ENCODE results near the gene TXNDC11. TPM values are rescaled to one million over a fixed set of nuclear protein-coding genes. Genes with fewer than 3 reads are reported as not detected.
"Not testable (repeated sequence)": the region's sequence is repeated elsewhere in the genome, so short reads cannot be mapped to it uniquely, and the experiment has no call there.

The TXNDC11 gene
- polyA plus RNA-seq (2011; rRNA removed) (35.8 and 37.7 TPM in 2 replicates), polyA minus RNA-seq (2011; rRNA and poly(A)+ RNA removed) (23.1 and 28.4 TPM in 2 replicates)

- ChIA-PET POLR2A (interaction anchor here (0.6 to 3.4 kb wide), 18 partner anchors 15 to 799 kb away, joined by 3 to 29 read pairs (median 4); partner anchors contain the start of genes CLEC16A, RSL1D1, SOCS1 and ZC3H7A), CTCF (interaction anchor here (0.6 to 2.2 kb wide), 6 partner anchors 9 to 100 kb away, joined by 3 to 7 read pairs (median 4); partner anchors contain the start of gene ZC3H7A)
- Histone ChIP-seq H3K27ac (ENCODE audit: low read depth, low read length) (peak within 1 kb of the TSS; percentile 78), H3K27me3 (ENCODE audit: control insufficient read depth, insufficient read depth, low read length) (no peaks in the 10 kb centered on the region), H3K9me3 (ENCODE audit: control insufficient read depth, insufficient read depth, low read length) (no peaks in the 10 kb centered on the region), H3K4me3 (ENCODE audit: low read depth, low read length) (peak within 1 kb of the TSS; percentile 86)
- TF ChIP-seq CTCF (IDR thresholded peaks at IDR 0.05; ENCODE audit: low read depth, low read length) = no peak
- DNase-seq (ENCODE audit: low read depth, low spot score) = peak; percentile 93
These were observed at the start of gene TXNDC11 for GRCh38 chr16:11742536-11743307. TSS of gene TXNDC11 (minus strand) at chr16:11742857. CDS start at chr16:11742730, 127 bp downstream.

- no peak for DNase-seq (ENCODE audit: low read depth, low spot score)
- H3K27me3 ChIP-seq (ENCODE audit: control insufficient read depth, insufficient read depth, low read length) = no peaks in the 10 kb centered on the region
- CTCF ChIA-PET = interaction anchor here (0.5 kb wide), 1 partner anchor 261 kb away, joined by 3 read pairs; no protein-coding TSS in a partner anchor
- H3K27ac ChIP-seq (ENCODE audit: low read depth, low read length) = no peak overlapping the region
- no peak overlapping the region for H3K4me3 ChIP-seq (ENCODE audit: low read depth, low read length)
- TF ChIP-seq CTCF (IDR thresholded peaks at IDR 0.05; ENCODE audit: low read depth, low read length) = no peak
- POLR2A ChIA-PET = interaction anchor here (1.1 kb wide), 1 partner anchor 395 kb away, joined by 3 read pairs; no protein-coding TSS in a partner anchor
- H3K9me3 ChIP-seq (ENCODE audit: control insufficient read depth, insufficient read depth, low read length) = no peaks in the 10 kb centered on the region
These were observed 48.6 kb upstream of the TXNDC11 start for GRCh38 chr16:11791144-11791828.

- ChIA-PET POLR2A (no interaction called here), CTCF (no interaction called here)
- no peak for DNase-seq (ENCODE audit: low read depth, low spot score)
- TF ChIP-seq CTCF (IDR thresholded peaks at IDR 0.05; ENCODE audit: low read depth, low read length) = no peak
- H3K9me3 ChIP-seq (ENCODE audit: control insufficient read depth, insufficient read depth, low read length) = no peaks in the 10 kb centered on the region
- no peak overlapping the region for H3K4me3 ChIP-seq (ENCODE audit: low read depth, low read length)
- H3K27ac ChIP-seq (ENCODE audit: low read depth, low read length) = no peak overlapping the region
- no peaks in the 10 kb centered on the region for H3K27me3 ChIP-seq (ENCODE audit: control insufficient read depth, insufficient read depth, low read length)
These were observed 46.3 kb upstream of the TXNDC11 start for GRCh38 chr16:11788914-11789313.

GRCh38 chr16:11784980-11785599, 42.4 kb upstream of the TXNDC11 start:
- DNase-seq (ENCODE audit: low read depth, low spot score); H3K4me3 ChIP-seq (ENCODE audit: low read depth, low read length); H3K9me3 ChIP-seq (ENCODE audit: control insufficient read depth, insufficient read depth, low read length); H3K27me3 ChIP-seq (ENCODE audit: control insufficient read depth, insufficient read depth, low read length); H3K27ac ChIP-seq (ENCODE audit: low read depth, low read length); POLR2A ChIA-PET: not testable (repeated sequence)
- CTCF ChIA-PET = interaction anchor here (0.7 to 3.4 kb wide), 2 partner anchors 12 to 283 kb away, joined by 3 to 18 read pairs; partner anchors contain the start of gene ZC3H7A

- H3K9me3 ChIP-seq (ENCODE audit: control insufficient read depth, insufficient read depth, low read length); H3K4me3 ChIP-seq (ENCODE audit: low read depth, low read length); DNase-seq (ENCODE audit: low read depth, low spot score); H3K27ac ChIP-seq (ENCODE audit: low read depth, low read length); H3K27me3 ChIP-seq (ENCODE audit: control insufficient read depth, insufficient read depth, low read length): not testable (repeated sequence)
- CTCF ChIA-PET = interaction anchor here (0.9 to 3.4 kb wide), 2 partner anchors 13 kb away, joined by 5 to 18 read pairs; partner anchors contain the start of gene ZC3H7A
- POLR2A ChIA-PET = interaction anchor here (0.9 kb wide), 1 partner anchor 10 kb away, joined by 6 read pairs; no protein-coding TSS in a partner anchor
These were observed 41.7 kb upstream of the TXNDC11 start for GRCh38 chr16:11784381-11784780.
